ENCODE measurements around the gene ZNF254. TPM values are rescaled to one million over a fixed set of nuclear protein-coding genes. Genes with fewer than 3 reads are reported as not detected.

Gene ZNF254
- polyA plus RNA-seq, 2 of the 4 experiments (the other 2 are of a cell fraction): 7.8 to 12.1 TPM

GRCh38 chr19:24078680-24079079, 8.3 kb upstream of the ZNF254 start:
- ATAC-seq (no peak), DNase-seq (ENCODE audit: low read depth in 1 of 2, low spot score in 1 of 2) (no peak), FAIRE-seq (no peak)
- H3K4me2 ChIP-seq: no peak overlapping the region
- H3K4me1 ChIP-seq: no peaks in the 10 kb centered on the region
- 97% methylated on average over 4 of the region's 4 CpGs for WGBS (ENCODE audit: missing lambda C conversion rate)
- CTCF ChIA-PET: interaction anchor here (1.1 kb wide), 1 partner anchor 29 kb away, joined by 3 read pairs; no protein-coding TSS in a partner anchor
- POLR2A ChIA-PET: interaction anchor here (1.0 kb wide), 1 partner anchor 46 kb away, joined by 6 read pairs; no protein-coding TSS in a partner anchor
- H3K4me3 ChIP-seq: no peak overlapping the region
- peaks cover 2% of the 10 kb centered on the region; the same call in 1 of the 3 replicates for H3K9me3 ChIP-seq
- TF ChIP-seq SMC3 (IDR thresholded peaks at IDR 0.05): no peak
- TF ChIP-seq, protein P1, sequence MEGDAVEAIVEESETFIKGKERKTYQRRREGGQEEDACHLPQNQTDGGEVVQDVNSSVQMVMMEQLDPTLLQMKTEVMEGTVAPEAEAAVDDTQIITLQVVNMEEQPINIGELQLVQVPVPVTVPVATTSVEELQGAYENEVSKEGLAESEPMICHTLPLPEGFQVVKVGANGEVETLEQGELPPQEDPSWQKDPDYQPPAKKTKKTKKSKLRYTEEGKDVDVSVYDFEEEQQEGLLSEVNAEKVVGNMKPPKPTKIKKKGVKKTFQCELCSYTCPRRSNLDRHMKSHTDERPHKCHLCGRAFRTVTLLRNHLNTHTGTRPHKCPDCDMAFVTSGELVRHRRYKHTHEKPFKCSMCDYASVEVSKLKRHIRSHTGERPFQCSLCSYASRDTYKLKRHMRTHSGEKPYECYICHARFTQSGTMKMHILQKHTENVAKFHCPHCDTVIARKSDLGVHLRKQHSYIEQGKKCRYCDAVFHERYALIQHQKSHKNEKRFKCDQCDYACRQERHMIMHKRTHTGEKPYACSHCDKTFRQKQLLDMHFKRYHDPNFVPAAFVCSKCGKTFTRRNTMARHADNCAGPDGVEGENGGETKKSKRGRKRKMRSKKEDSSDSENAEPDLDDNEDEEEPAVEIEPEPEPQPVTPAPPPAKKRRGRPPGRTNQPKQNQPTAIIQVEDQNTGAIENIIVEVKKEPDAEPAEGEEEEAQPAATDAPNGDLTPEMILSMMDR (IDR thresholded peaks at IDR 0.05): no peak
- TF ChIP-seq NFE2L2 (conservative IDR thresholded peaks at IDR 0.05; ENCODE audit: low read length): no peak
- TF ChIP-seq NR3C1 (IDR thresholded peaks at IDR 0.05): no peak
- TF ChIP-seq RARB (CRISPR knock-in tag; IDR thresholded peaks at IDR 0.05): no peak
- TF ChIP-seq MAZ (IDR thresholded peaks at IDR 0.05; ENCODE audit: borderline replicate concordance, low read depth, low read length): no peak
- H3K27ac ChIP-seq: no peak overlapping the region

GRCh38 chr19:24081056-24081455, 5.9 kb upstream of the ZNF254 start:
- WGBS (ENCODE audit: missing lambda C conversion rate): 93% methylated on average over 4 of the region's 4 CpGs
- Histone ChIP-seq H3K27ac (no peak overlapping the region), H3K4me3 (no peak overlapping the region), H3K4me1 (no peaks in the 10 kb centered on the region), H3K9me3 (peaks cover 6% of the 10 kb centered on the region; the same call in 1 of the 3 replicates), H3K4me2 (no peak overlapping the region)
- no peak for ATAC-seq
- no peak for FAIRE-seq
- no peak for DNase-seq (ENCODE audit: low read depth in 1 of 2, low spot score in 1 of 2)
- POLR2A ChIA-PET: no interaction called here
- CTCF ChIA-PET: no interaction called here
- TF ChIP-seq CHD2 (IDR thresholded peaks at IDR 0.05; ENCODE audit: low read length, partially characterized antibody) (no peak), RCOR1 (IDR thresholded peaks at IDR 0.05; ENCODE audit: low read depth, low read length) (no peak), NFE2L2 (conservative IDR thresholded peaks at IDR 0.05; ENCODE audit: low read length) (no peak), HOXB13 (CRISPR knock-in tag; IDR thresholded peaks at IDR 0.05; ENCODE audit: low read depth) (no peak), ZSCAN20 (CRISPR knock-in tag; IDR thresholded peaks at IDR 0.05) (no peak), EP300 (IDR thresholded peaks at IDR 0.05) (no peak), NR3C1 (IDR thresholded peaks at IDR 0.05) (no peak)
- TF ChIP-seq, protein P2, sequence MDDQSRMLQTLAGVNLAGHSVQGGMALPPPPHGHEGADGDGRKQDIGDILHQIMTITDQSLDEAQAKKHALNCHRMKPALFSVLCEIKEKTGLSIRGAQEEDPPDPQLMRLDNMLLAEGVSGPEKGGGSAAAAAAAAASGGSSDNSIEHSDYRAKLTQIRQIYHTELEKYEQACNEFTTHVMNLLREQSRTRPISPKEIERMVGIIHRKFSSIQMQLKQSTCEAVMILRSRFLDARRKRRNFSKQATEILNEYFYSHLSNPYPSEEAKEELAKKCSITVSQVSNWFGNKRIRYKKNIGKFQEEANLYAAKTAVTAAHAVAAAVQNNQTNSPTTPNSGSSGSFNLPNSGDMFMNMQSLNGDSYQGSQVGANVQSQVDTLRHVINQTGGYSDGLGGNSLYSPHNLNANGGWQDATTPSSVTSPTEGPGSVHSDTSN (IDR thresholded peaks at IDR 0.05): no peak
- TF ChIP-seq, protein P1 (IDR thresholded peaks at IDR 0.05): no peak

DNA sequence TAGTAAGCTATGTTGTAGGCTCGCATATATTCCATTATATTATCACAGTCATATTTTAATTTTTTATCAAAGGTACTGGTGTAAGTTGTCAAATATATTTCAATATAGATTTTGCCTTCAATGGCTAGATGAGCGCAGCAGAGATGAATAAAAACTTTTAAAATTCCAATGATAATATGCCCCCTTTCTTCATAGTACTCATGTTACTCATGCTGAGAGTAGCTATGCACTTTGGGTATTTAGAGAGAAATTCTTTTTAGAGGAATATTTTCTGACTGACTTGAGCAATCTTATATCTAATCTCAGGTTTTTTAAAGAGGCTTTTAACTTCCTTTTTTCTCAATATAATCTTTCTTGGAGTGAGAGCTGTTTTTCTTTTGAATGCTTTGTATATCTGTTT, 11.4 kb downstream of the ZNF254 start:
- TF ChIP-seq TFCP2L1 (CRISPR knock-in tag; IDR thresholded peaks at IDR 0.05) (no peak), FOXS1 (CRISPR knock-in tag; IDR thresholded peaks at IDR 0.05) (no peak), RNF2 (IDR thresholded peaks at IDR 0.05; ENCODE audit: borderline replicate concordance, low read depth) (no peak), ZSCAN20 (CRISPR knock-in tag; IDR thresholded peaks at IDR 0.05) (no peak), HOXA7 (CRISPR knock-in tag; IDR thresholded peaks at IDR 0.05) (no peak), EHMT2 (IDR thresholded peaks at IDR 0.05; ENCODE audit: low read depth) (no peak), ZNF302 (CRISPR knock-in tag; IDR thresholded peaks at IDR 0.05) (no peak), RCOR1 (IDR thresholded peaks at IDR 0.05; ENCODE audit: low read depth, low read length) (no peak), ESRRA (IDR thresholded peaks at IDR 0.05; ENCODE audit: borderline replicate concordance, low read length) (no peak)
- ATAC-seq (no peak), DNase-seq (ENCODE audit: low read depth in 1 of 2, low spot score in 1 of 2) (no peak), FAIRE-seq (no peak)
- Histone ChIP-seq H3K4me3 (no peak overlapping the region), H3K27ac (no peak overlapping the region), H3K4me2 (no peak overlapping the region), H3K4me1 (no peaks in the 10 kb centered on the region), H3K9me3 (peaks cover 78% of the 10 kb centered on the region)
- CTCF ChIA-PET: interaction anchor here (1.1 kb wide), 1 partner anchor 11 kb away, joined by 3 read pairs; no protein-coding TSS in a partner anchor
- POLR2A ChIA-PET: interaction anchor here (1.9 kb wide), 1 partner anchor 11 kb away, joined by 10 read pairs; the partner anchor contains the start of gene ZNF254
- 89% methylated on average over 2 of the region's 2 CpGs for WGBS (ENCODE audit: missing lambda C conversion rate)
